ENCODE results near the gene RLBP1.

Gene RLBP1

DNA sequence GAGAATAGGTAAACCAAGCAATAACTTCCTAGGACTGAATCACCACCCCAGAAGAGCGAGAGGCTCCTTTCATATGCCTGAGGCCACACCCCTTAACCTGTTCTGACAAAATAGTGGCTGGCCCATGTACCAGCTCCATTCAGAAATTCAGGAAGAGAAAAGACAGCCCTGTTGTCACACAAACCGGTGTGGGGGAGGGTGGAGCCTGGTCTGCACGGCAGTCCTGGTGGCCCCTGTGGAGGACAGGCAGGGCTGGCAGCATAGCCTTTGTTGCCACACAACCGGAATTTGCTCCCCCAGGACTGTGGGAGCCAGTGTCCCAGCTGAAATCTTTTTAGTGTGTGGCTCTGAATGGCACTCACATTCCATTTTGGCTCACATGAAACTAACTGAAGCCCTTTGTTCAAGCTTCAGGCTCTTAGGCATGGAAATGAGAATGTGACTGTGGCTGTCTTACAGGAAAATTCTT, 23.8 kb downstream of the RLBP1 start:
- H3K4me3 ChIP-seq (ENCODE audit: low read length): no peak overlapping the region
- DNase-seq (ENCODE audit: low read depth): no peak
- TF ChIP-seq, protein P1, sequence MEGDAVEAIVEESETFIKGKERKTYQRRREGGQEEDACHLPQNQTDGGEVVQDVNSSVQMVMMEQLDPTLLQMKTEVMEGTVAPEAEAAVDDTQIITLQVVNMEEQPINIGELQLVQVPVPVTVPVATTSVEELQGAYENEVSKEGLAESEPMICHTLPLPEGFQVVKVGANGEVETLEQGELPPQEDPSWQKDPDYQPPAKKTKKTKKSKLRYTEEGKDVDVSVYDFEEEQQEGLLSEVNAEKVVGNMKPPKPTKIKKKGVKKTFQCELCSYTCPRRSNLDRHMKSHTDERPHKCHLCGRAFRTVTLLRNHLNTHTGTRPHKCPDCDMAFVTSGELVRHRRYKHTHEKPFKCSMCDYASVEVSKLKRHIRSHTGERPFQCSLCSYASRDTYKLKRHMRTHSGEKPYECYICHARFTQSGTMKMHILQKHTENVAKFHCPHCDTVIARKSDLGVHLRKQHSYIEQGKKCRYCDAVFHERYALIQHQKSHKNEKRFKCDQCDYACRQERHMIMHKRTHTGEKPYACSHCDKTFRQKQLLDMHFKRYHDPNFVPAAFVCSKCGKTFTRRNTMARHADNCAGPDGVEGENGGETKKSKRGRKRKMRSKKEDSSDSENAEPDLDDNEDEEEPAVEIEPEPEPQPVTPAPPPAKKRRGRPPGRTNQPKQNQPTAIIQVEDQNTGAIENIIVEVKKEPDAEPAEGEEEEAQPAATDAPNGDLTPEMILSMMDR (conservative IDR thresholded peaks at IDR 0.05; ENCODE audit: low read depth, low read length): no peak

DNA sequence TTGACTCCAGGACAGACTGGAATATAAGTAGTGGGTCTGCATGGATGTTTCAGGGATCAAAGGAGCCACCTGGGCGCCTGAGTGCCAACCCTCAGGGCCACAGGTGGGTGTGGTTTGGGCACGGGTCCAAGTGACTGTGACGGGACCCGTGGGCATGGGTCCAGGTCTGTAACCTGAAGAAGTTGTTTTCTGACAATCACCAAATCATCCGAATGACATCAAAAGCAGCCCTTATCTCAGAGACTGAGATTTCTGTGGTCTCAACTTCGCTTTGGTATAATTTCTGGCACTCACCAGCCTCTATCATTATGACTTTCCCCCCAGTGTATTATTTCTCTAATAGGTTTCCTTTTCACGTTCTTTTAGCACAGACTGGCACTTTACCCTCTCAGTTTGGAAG, 24.4 kb downstream of the RLBP1 start:
- no peak for DNase-seq (ENCODE audit: low read depth)
- TF ChIP-seq, protein P1 (conservative IDR thresholded peaks at IDR 0.05; ENCODE audit: low read depth, low read length): no peak
- no peak overlapping the region for H3K4me3 ChIP-seq (ENCODE audit: low read length)

DNA sequence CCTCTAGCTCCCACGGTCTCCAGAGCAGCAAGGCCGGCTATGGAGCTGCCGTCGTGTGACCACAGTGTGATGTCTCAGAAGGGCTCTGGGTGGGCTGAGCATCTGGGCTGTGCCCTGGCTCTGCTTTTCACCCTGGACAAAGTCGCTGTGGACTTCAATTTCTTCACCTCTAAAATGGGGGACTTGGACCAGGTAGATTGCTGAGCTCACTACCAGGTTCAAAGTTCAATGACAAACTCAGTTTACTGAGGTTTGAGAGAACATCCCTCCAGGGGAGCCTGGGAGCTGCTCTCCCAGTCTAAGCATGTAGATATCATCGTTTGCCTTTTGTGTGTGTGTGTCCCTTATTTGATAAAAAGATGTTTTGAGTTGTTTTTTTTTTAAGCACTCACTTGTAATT, 25.1 kb downstream of the RLBP1 start:
- TF ChIP-seq, protein P1 (conservative IDR thresholded peaks at IDR 0.05; ENCODE audit: low read depth, low read length): no peak
- H3K4me3 ChIP-seq (ENCODE audit: low read length): no peak overlapping the region

DNA sequence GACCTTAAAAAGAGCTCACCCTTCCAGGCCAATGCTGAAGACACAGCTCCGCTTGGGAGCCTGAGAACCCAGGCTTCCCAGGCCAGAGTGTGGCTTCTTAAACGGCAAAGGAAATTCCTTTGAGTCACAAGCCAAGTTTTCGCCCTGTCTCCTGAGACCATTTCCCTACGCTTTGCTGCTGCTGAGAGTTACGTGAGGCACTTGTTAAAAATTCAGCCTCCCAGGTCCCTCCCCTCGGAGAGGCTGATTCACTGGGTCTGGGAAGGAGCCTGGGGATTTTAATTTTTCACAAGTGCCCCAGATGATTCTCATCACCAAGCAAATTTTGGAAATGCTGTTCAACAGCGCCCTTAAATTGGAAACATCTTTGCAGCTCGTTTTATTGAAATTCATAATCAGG, 25.5 kb downstream of the RLBP1 start:
- no peak overlapping the region for H3K4me3 ChIP-seq (ENCODE audit: low read length)
- TF ChIP-seq, protein P1 (conservative IDR thresholded peaks at IDR 0.05; ENCODE audit: low read depth, low read length): no peak
- no peak for DNase-seq (ENCODE audit: low read depth)

More for the DNA sequence above, 25.1 kb downstream of the RLBP1 start:
- no peak for DNase-seq (ENCODE audit: low read depth)

DNA sequence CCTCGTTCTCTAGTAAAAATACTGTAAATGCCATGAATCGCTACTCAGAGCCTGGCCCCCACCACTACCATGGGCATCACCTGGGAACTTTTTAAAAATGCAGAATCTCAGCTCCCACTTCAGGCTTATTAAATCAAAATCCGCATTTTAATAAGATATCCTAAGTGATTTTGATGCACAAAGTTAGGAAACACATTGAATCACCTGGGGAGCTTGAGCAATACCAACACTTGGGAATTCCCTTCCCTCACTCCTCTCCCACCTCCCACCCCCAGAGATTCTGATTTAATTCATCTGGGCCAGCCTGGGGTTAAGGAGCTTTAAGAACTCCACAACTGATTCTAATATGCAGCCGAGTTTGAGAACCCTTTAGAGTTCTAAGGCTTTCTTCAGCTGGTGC, 26.8 kb downstream of the RLBP1 start:
- DNase-seq (ENCODE audit: low read depth): no peak
- TF ChIP-seq, protein P1 (conservative IDR thresholded peaks at IDR 0.05; ENCODE audit: low read depth, low read length): no peak
- no peak overlapping the region for H3K4me3 ChIP-seq (ENCODE audit: low read length)

DNA sequence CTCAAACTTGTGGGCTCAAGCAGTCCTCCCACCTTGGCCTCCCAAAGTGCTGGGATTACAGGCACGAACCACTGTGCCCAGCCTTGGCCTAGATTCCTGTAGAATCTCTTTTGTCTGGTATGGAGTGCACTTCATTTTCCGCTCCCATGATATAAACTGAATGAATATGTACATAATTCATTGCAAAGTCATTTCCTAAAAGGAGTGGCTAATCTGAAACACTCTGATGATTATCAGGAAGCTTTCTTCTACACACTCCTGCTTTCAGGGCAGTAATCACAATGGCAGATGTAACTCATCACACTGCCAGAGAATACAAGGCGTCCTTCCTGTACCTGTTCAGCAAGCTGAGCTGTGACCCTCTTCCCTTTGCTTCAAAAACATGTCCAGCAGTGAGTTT, 28.6 kb downstream of the RLBP1 start:
- TF ChIP-seq, protein P1 (conservative IDR thresholded peaks at IDR 0.05; ENCODE audit: low read depth, low read length): no peak
- no peak for DNase-seq (ENCODE audit: low read depth)
- H3K4me3 ChIP-seq (ENCODE audit: low read length): no peak overlapping the region

DNA sequence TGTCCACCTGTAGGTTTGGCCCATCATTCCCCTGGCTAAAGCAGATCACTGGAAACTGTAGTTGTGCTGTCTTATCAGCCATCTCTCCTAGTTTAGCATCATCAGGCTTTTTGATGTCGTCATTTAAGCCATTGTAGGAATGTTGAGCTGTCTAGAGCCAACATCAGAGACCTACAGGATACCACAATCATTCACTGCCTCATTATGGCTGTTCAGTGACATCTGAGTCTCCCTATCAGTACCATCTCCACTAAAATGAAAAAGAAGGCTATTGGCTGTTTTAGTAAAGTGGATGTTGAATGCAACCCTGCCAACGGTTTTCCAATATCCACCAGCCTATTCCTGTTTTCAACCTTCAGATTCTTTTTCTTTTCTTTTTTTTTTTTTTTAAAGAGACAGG, 29.2 kb downstream of the RLBP1 start:
- DNase-seq (ENCODE audit: low read depth): no peak
- TF ChIP-seq, protein P1 (conservative IDR thresholded peaks at IDR 0.05; ENCODE audit: low read depth, low read length): no peak
- H3K4me3 ChIP-seq (ENCODE audit: low read length): no peak overlapping the region
